ENCODE measurements around the gene ACVR1. TPM values are rescaled to one million over a fixed set of nuclear protein-coding genes. Genes with fewer than 3 reads are reported as not detected.

Gene ACVR1
- total and polyA plus RNA-seq, 9 of the 15 experiments (the other 6 are each of a cell fraction or from before 2014, with no cell fraction given) = 3.8 to 14.3 (median 6.9) TPM

GRCh38 chr2:157911750-157912149 lies 35.6 kb upstream of the ACVR1 start (continued):
- TF ChIP-seq SLC30A9 (CRISPR knock-in tag; IDR thresholded peaks at IDR 0.05) (no peak), ZNF77 (CRISPR knock-in tag; IDR thresholded peaks at IDR 0.05) (no peak), ZNF121 (CRISPR knock-in tag; conservative IDR thresholded peaks at IDR 0.05) (no peak)

- no peak for FAIRE-seq
- BruUV-seq (replicated peaks) = no TSS peak
- Histone ChIP-seq H3K36me3 (ENCODE audit: control insufficient read depth, insufficient read depth, low read length) (no peaks in the 10 kb centered on the region), H2AFZ (ENCODE audit: low read depth, low read length) (peak overlapping the region; percentile 72), H3K9me1 (ENCODE audit: control insufficient read depth, insufficient read depth, low read length) (no peaks in the 10 kb centered on the region), H3K4me2 (ENCODE audit: insufficient read depth, low read length) (no peak overlapping the region), H3K79me2 (ENCODE audit: control insufficient read depth, insufficient read depth, low read length) (no peaks in the 10 kb centered on the region), H3K4me3 (no peak overlapping the region), H3K9me3 (replicated peaks; ENCODE audit: control insufficient read depth, insufficient read depth, low read depth, low read length) (no peaks in the 10 kb centered on the region), H4K20me1 (replicated peaks; ENCODE audit: control insufficient read depth, insufficient read depth, low read length) (no peaks in the 10 kb centered on the region), H3K27ac (ENCODE audit: extremely low read depth, low read depth, low read length) (no peak overlapping the region), H3K27me3 (ENCODE audit: control insufficient read depth in 2 of 2, insufficient read depth in 2 of 2, low read length in 2 of 2) (no peaks in the 10 kb centered on the region), H3K4me1 (replicated peaks in 1 of 2; ENCODE audit: control insufficient read depth in 2 of 2, insufficient read depth in 2 of 2, low read length in 2 of 2) (peaks cover 0 to 20% of the 10 kb centered on the region in 2 experiments; a peak in 3 of 5 replicates), H3K9ac (ENCODE audit: insufficient read depth in 1 of 2, low read depth in 2 of 2, low read length in 2 of 2) (no peak overlapping the region)
- in situ Hi-C loops (cut with MboI) (no loop called here), intact Hi-C loops (cut with micrococcal nuclease) (loop anchor here (10.0 kb wide), 1 partner anchor 416 kb away; no protein-coding TSS in a partner anchor)
- ChIA-PET POLR2A (interaction anchor here (0.6 to 2.8 kb wide), 2 partner anchors 12 to 498 kb away, joined by 3 to 11 read pairs; no protein-coding TSS in a partner anchor), CTCF (ENCODE audit: low intra/inter-chr PET ratio) (no interaction called here)
- no peak for DNase-seq (ENCODE audit: extremely low read depth in 1 of 4, low spot score in 3 of 4)
- peak; percentile 14; the same call in 1 of the 3 replicates for ATAC-seq
- no peak for TF ChIP-seq GTF3C2 (IDR thresholded peaks at IDR 0.05; ENCODE audit: borderline replicate concordance, extremely low read depth, insufficient read length)
- TF ChIP-seq RFX7 (CRISPR knock-in tag; IDR thresholded peaks at IDR 0.05) = 0 out of 2 replicates have a peak, but pooled peaks have one; percentile 8
- no peak for TF ChIP-seq TAF7 (tag; IDR thresholded peaks at IDR 0.05)
Measured at GRCh38 chr2:157911246-157911645, 35.1 kb upstream of the ACVR1 start.

All from K562 (cell line).